Type B pancreatic cell (in vitro differentiated cells): ENCODE measurements around the gene NPVF. TPM values are rescaled to one million over a fixed set of nuclear protein-coding genes. Genes with fewer than 3 reads are reported as not detected.

Experiments
- DNase-seq: peaks from one replicate; pipeline ENCODE4 v3.0.0; 2021; ENCODE audit warnings: mixed read lengths; ENCODE audit not compliant: unreplicated experiment; ENCODE audit errors: extremely low spot score
- H3K27ac Mint-ChIP-seq: 2 replicates; pipeline ENCODE4 v1.8.0; 2021; ENCODE audit warnings: mild to moderate bottlenecking, mixed read lengths
- H3K27me3 Mint-ChIP-seq: 2 replicates; pipeline ENCODE4 v1.8.0; 2021; ENCODE audit warnings: mixed read lengths
- H3K36me3 Mint-ChIP-seq: 2 replicates; pipeline ENCODE4 v1.8.0; 2021; ENCODE audit warnings: mixed read lengths
- H3K4me1 Mint-ChIP-seq: one replicate; pipeline ENCODE4 v1.8.0; 2021; ENCODE audit warnings: mixed read lengths; ENCODE audit not compliant: unreplicated experiment
- H3K4me3 Mint-ChIP-seq: 2 replicates; pipeline ENCODE4 v1.8.0; 2021; ENCODE audit warnings: mild to moderate bottlenecking, mixed read lengths
- H3K9me3 Mint-ChIP-seq: 2 replicates; pipeline ENCODE4 v1.8.0; 2021; ENCODE audit warnings: mixed read lengths
- CTCF ChIP-seq: fragments of 200-600 bp; sonication (generic); conservative IDR thresholded peaks from 2 replicates; pipeline ENCODE4 v1.5.0; 2021; ENCODE audit warnings: antibody characterized with exemption, mild to moderate bottlenecking
- total RNA-seq: library from RNA; stranded (reverse); gene quantifications from 2 replicates; pipeline ENCODE4 v1.2.1, GENCODE V29; 2021; ENCODE audit warnings: low replicate concordance

NPVF gene
- total RNA-seq, 1 donor from 2014 or later: not detected

GRCh38 chr7:25181532-25181931, 46.8 kb downstream of the NPVF start:
- no peak overlapping the region for H3K27ac Mint-ChIP-seq
- no peaks in the 10 kb centered on the region for H3K4me1 Mint-ChIP-seq
- H3K27me3 Mint-ChIP-seq: no peaks in the 10 kb centered on the region
- DNase-seq: no peak
- no peak for TF ChIP-seq CTCF
- no peaks in the 10 kb centered on the region for H3K9me3 Mint-ChIP-seq
- H3K4me3 Mint-ChIP-seq: peak overlapping the region; percentile 66
- H3K36me3 Mint-ChIP-seq: no peaks in the 10 kb centered on the region

GRCh38 chr7:25180946-25181345, 47.3 kb downstream of the NPVF start:
- no peaks in the 10 kb centered on the region for H3K9me3 Mint-ChIP-seq
- no peak for DNase-seq
- H3K27ac Mint-ChIP-seq: no peak overlapping the region
- TF ChIP-seq CTCF: no peak
- no peaks in the 10 kb centered on the region for H3K4me1 Mint-ChIP-seq
- H3K4me3 Mint-ChIP-seq: peak overlapping the region; percentile 87
- H3K27me3 Mint-ChIP-seq: no peaks in the 10 kb centered on the region
- no peaks in the 10 kb centered on the region for H3K36me3 Mint-ChIP-seq

GRCh38 chr7:25180592-25180923, 47.7 kb downstream of the NPVF start:
- H3K9me3 Mint-ChIP-seq: no peaks in the 10 kb centered on the region
- no peak for TF ChIP-seq CTCF
- H3K4me1 Mint-ChIP-seq: no peaks in the 10 kb centered on the region
- H3K27me3 Mint-ChIP-seq: no peaks in the 10 kb centered on the region
- no peak overlapping the region for H3K27ac Mint-ChIP-seq
- no peaks in the 10 kb centered on the region for H3K36me3 Mint-ChIP-seq
- peak overlapping the region; percentile 87 for H3K4me3 Mint-ChIP-seq
- no peak for DNase-seq

- Mint-ChIP-seq H3K4me3 (peak overlapping the region; percentile 87), H3K27ac (peak overlapping the region; percentile 69), H3K36me3 (no peaks in the 10 kb centered on the region), H3K27me3 (no peaks in the 10 kb centered on the region), H3K4me1 (no peaks in the 10 kb centered on the region), H3K9me3 (no peaks in the 10 kb centered on the region)
- peak; percentile 99 for DNase-seq
- TF ChIP-seq CTCF: peak; percentile 97
Observed at GRCh38 chr7:25179771-25180591, 48.3 kb downstream of the NPVF start.

GRCh38 chr7:25179325-25179724, 49.0 kb downstream of the NPVF start:
- Mint-ChIP-seq H3K36me3 (no peaks in the 10 kb centered on the region), H3K4me3 (peak overlapping the region; percentile 87), H3K27ac (peak overlapping the region; percentile 69), H3K4me1 (no peaks in the 10 kb centered on the region), H3K27me3 (no peaks in the 10 kb centered on the region), H3K9me3 (no peaks in the 10 kb centered on the region)
- no peak for TF ChIP-seq CTCF
- DNase-seq: no peak

Other genes with a start within 250 kb of the NPVF start
- 18.3 and 43.7 TPM in 2 replicates for gene OSBPL3, start 248.3 kb downstream of the NPVF start, total RNA-seq
- 111 and 150 TPM in 2 replicates for gene CYCS, start 103.2 kb downstream of the NPVF start, total RNA-seq